Epithelial cell of esophagus (primary cell): ENCODE data around the gene KIF13A.
"Not testable (repeated sequence)": the region's sequence is repeated elsewhere in the genome, so short reads cannot be mapped to it uniquely, and the experiment has no call there.

Experiments
- DNase-seq: peaks from one replicate; pipeline ENCODE4 v3.0.0; 2010; ENCODE audit warnings: low read depth
- H3K4me3 ChIP-seq: 2 replicates; pipeline ENCODE4 v1.5.1; 2011; ENCODE audit warnings: mild to moderate bottlenecking, low read length, control low read depth
- CTCF ChIP-seq: IDR thresholded peaks from 2 replicates; pipeline ENCODE4 v1.5.1; 2011; ENCODE audit warnings: low read depth, mild to moderate bottlenecking, low read length, control low read depth, inconsistent platforms; ENCODE audit not compliant: insufficient read depth; ENCODE audit errors: missing control alignments

KIF13A gene

GRCh38 chr6:17737704-17738252, 249.7 kb downstream of the KIF13A start:
- TF ChIP-seq CTCF = no peak
- H3K4me3 ChIP-seq = no peak overlapping the region
- no peak for DNase-seq

- not testable (repeated sequence) for H3K4me3 ChIP-seq, DNase-seq
Measured at GRCh38 chr6:17735311-17735710, 252.1 kb downstream of the KIF13A start.

- DNase-seq = peak; percentile 59
- TF ChIP-seq CTCF = no peak
- no peak overlapping the region for H3K4me3 ChIP-seq
Measured at GRCh38 chr6:17730078-17730704, 257.2 kb downstream of the KIF13A start.

- no peak for TF ChIP-seq CTCF
- no peak overlapping the region for H3K4me3 ChIP-seq
- DNase-seq = peak; percentile 72
Measured at GRCh38 chr6:17729223-17730077, 258.0 kb downstream of the KIF13A start.

GRCh38 chr6:17728551-17729222, 258.7 kb downstream of the KIF13A start:
- no peak for TF ChIP-seq CTCF
- DNase-seq = no peak
- H3K4me3 ChIP-seq = no peak overlapping the region

- H3K4me3 ChIP-seq = no peak overlapping the region
- no peak for TF ChIP-seq CTCF
- DNase-seq = no peak
Measured at GRCh38 chr6:17725083-17725482, 262.4 kb downstream of the KIF13A start.

GRCh38 chr6:17724341-17724740, 263.1 kb downstream of the KIF13A start:
- TF ChIP-seq CTCF = no peak
- DNase-seq = peak; percentile 80
- no peak overlapping the region for H3K4me3 ChIP-seq
